22Rv1 (cell line): Measurements from ENCODE around the gene ZNF654.

Experiments used
- CTCF ChIP-seq: fragments of 450-650 bp; IDR thresholded peaks from 2 replicates; pipeline ENCODE4 v1.5.1; 2017; ENCODE audit warnings: mild to moderate bottlenecking
- ZFX ChIP-seq: fragments of 450-650 bp; IDR thresholded peaks from 2 replicates; pipeline ENCODE4 v1.6.1; 2017; ENCODE audit warnings: antibody characterized with exemption, borderline replicate concordance

GRCh38 chr3:88041005-88041404, 18.1 kb upstream of the ZNF654 start:
- TF ChIP-seq CTCF (no peak), ZFX (no peak)
